ENCODE results near the gene TLR10. TPM values are rescaled to one million over a fixed set of nuclear protein-coding genes. Genes with fewer than 3 reads are reported as not detected.

Gene TLR10
- total and polyA plus RNA-seq, 8 donors: 0.15 to 3.0 (median 0.70) TPM

DNA sequence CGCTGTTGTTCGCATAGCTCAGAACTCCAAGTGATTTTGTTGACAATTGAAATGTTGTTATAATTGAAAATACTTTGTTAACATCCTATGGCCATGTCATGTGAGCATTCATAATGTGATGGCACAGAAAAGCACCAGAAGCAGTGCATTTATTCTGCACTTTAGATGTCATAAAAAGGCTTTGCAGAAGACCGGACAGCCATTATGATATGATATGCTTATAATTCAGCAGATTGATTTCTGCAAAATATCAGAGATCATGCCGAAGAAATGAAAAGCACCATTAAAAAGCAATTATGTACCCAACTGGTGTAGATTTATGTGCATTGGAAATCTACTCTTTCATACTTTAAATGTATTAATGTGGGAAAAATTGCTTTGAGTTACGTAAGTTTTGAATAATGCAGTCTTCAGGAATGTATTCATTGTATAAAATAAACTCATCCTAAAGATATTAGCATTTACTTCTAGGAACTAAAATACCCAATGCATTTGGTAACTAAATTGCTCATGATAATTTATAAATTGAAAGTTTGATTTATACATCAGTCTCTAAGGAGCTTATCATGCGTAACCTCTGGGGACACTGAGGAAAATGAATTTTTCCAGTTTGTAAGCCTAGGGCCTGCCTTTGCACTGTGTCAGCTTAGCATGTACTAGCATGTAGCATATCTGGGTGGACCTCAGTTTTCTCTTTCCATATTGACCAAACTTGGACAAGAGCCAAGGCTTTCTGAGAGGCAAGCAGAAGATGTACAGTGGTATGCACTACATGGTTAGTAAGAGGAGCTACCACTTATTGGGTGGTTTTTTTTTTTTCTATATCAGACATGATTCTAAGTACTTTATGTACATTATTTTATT lies 43.6 kb downstream of the TLR10 start:
- Histone ChIP-seq H3K9me3 (no peaks in the 10 kb centered on the region), H3K4me3 (no peak overlapping the region), H3K36me3 (no peaks in the 10 kb centered on the region), H3K27ac (no peak overlapping the region), H3K4me1 (peaks cover 0 to 11% of the 10 kb centered on the region in 2 donors), H3K27me3 (no peaks in the 10 kb centered on the region)
- intact Hi-C loops (cut with DNase I): loop anchor here in 1 of 2 donors (10.0 kb wide), 1 partner anchor 564 kb away; no protein-coding TSS in a partner anchor
- no peak for ATAC-seq
- DNase-seq: no peak
- TF ChIP-seq CTCF (IDR thresholded peaks at IDR 0.05): no peak

DNA sequence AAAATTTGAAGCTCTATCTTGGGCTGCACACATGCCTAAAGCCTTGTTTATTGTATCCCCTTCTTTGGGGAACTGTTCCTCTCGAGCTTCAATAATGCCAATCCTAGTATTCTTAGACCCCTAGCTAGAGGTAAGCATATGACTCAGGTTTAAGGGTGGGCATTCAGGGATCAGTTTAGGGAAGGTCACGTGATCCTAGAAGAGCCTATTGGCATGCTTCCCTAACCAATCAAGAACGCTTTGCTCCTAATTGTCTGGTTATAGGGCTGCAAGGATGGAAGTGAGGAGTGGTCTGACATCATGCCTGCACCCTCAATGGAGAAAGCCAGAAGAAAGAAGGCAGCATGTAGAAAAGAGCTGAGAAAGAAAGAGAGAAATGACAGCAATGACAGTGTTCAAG lies 46.9 kb downstream of the TLR10 start:
- TF ChIP-seq CTCF (IDR thresholded peaks at IDR 0.05): no peak
- DNase-seq: no peak
- ATAC-seq: no peak
- Histone ChIP-seq H3K9me3 (no peaks in the 10 kb centered on the region), H3K4me1 (peaks cover 0 to 4% of the 10 kb centered on the region in 2 donors), H3K36me3 (no peaks in the 10 kb centered on the region), H3K27ac (no peak overlapping the region), H3K4me3 (no peak overlapping the region), H3K27me3 (no peaks in the 10 kb centered on the region)
- intact Hi-C loops (cut with DNase I): loop anchor here in 1 of 2 donors (10.0 kb wide), 1 partner anchor 561 kb away; no protein-coding TSS in a partner anchor

GRCh38 chr4:38734911-38735310 lies 47.9 kb downstream of the TLR10 start:
- DNase-seq (no peak), ATAC-seq (no peak)
- no peaks in the 10 kb centered on the region for H3K36me3 ChIP-seq
- H3K4me1 ChIP-seq: peaks cover 0 to 9% of the 10 kb centered on the region in 2 donors
- no peaks in the 10 kb centered on the region for H3K27me3 ChIP-seq
- no peaks in the 10 kb centered on the region for H3K9me3 ChIP-seq
- H3K4me3 ChIP-seq: no peak overlapping the region
- H3K27ac ChIP-seq: no peak overlapping the region
- intact Hi-C loops (cut with DNase I): loop anchor here (5.0 to 10.0 kb wide), 2 partner anchors 558 to 560 kb away; no protein-coding TSS in a partner anchor
- no peak for TF ChIP-seq CTCF (IDR thresholded peaks at IDR 0.05)

DNA sequence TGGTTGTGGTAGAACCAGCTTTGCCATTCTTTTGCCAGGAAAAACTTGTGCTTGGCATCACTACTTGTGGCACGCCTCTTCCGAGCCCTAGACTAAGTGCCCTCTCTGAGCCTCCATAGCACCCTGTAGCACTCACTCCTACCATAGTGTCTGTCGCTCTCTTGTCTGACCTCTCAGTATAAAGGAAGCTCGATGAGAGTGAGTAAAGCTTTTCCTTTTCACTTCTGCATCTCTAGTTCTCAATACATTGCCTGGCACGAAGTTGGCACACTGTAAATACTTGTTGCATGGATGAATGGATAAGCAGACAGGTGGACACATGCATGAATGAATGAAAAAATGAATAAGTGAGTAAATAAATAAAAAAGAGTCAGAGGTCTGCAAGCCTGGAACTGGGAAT lies 48.3 kb downstream of the TLR10 start:
- H3K27me3 ChIP-seq: no peaks in the 10 kb centered on the region
- intact Hi-C loops (cut with DNase I): loop anchor here (5.0 to 10.0 kb wide), 2 partner anchors 557 to 560 kb away; no protein-coding TSS in a partner anchor
- no peak for TF ChIP-seq CTCF (IDR thresholded peaks at IDR 0.05)

GRCh38 chr4:38733663-38734062 lies 49.1 kb downstream of the TLR10 start:
- DNase-seq (no peak), ATAC-seq (no peak)
- H3K36me3 ChIP-seq: no peaks in the 10 kb centered on the region
- intact Hi-C loops (cut with DNase I): loop anchor here (5.0 to 10.0 kb wide), 2 partner anchors 556 to 559 kb away; no protein-coding TSS in a partner anchor
- H3K4me1 ChIP-seq: peaks cover 0 to 10% of the 10 kb centered on the region in 2 donors
- H3K27me3 ChIP-seq: no peaks in the 10 kb centered on the region
- TF ChIP-seq CTCF (IDR thresholded peaks at IDR 0.05): no peak
- no peak overlapping the region for H3K4me3 ChIP-seq
- no peaks in the 10 kb centered on the region for H3K9me3 ChIP-seq
- no peak overlapping the region for H3K27ac ChIP-seq

More for the DNA sequence above, 48.3 kb downstream of the TLR10 start:
- Histone ChIP-seq H3K36me3 (no peaks in the 10 kb centered on the region), H3K9me3 (no peaks in the 10 kb centered on the region), H3K27ac (no peak overlapping the region), H3K4me3 (no peak overlapping the region), H3K4me1 (peaks cover 0 to 9% of the 10 kb centered on the region in 2 donors)
- DNase-seq: no peak
- ATAC-seq: no peak
